ENCODE data around the gene NT5M. TPM values are rescaled to one million over a fixed set of nuclear protein-coding genes. Genes with fewer than 3 reads are reported as not detected.

The NT5M gene
- total RNA-seq, 1 experiment from 2014 or later: 10.8 TPM

- no peak for ATAC-seq
- ChIA-PET CTCF (no interaction called here), POLR2A (no interaction called here)
- Mint-ChIP-seq H3K4me1 (peaks cover 22% of the 10 kb centered on the region), H3K27ac (no peak overlapping the region), H3K36me3 (no peaks in the 10 kb centered on the region), H3K4me3 (no peak overlapping the region), H3K27me3 (ENCODE audit: low read depth) (peaks cover 2% of the 10 kb centered on the region; the same call in 1 of the 2 replicates), H3K9me3 (peaks cover 1% of the 10 kb centered on the region; the same call in 1 of the 2 replicates)
- DNase-seq (ENCODE audit: low spot score): no peak
- TF ChIP-seq ZBTB21 (CRISPR knock-in tag; IDR thresholded peaks at IDR 0.05; ENCODE audit: borderline replicate concordance) (no peak), RORB (CRISPR knock-in tag; IDR thresholded peaks at IDR 0.05) (no peak), TP53 (CRISPR knock-in tag; IDR thresholded peaks at IDR 0.05) (no peak), CREM (CRISPR knock-in tag; IDR thresholded peaks at IDR 0.05) (no peak)
Observed at GRCh38 chr17:17298108-17298507, 5.1 kb upstream of the NT5M start.

GRCh38 chr17:17300624-17301568 lies 2.3 kb upstream of the NT5M start:
- Mint-ChIP-seq H3K4me1 (peaks cover 36% of the 10 kb centered on the region), H3K27ac (peak overlapping the region; percentile 83), H3K36me3 (no peaks in the 10 kb centered on the region)
- TF ChIP-seq ZNF396 (CRISPR knock-in tag; IDR thresholded peaks at IDR 0.05; ENCODE audit: borderline replicate concordance): no peak
- TF ChIP-seq ETV6 (CRISPR knock-in tag; IDR thresholded peaks at IDR 0.05): peak; percentile 14; the same call in 1 of the 2 replicates
- no peak for TF ChIP-seq ZBTB43 (CRISPR knock-in tag; IDR thresholded peaks at IDR 0.05)
- TF ChIP-seq FOXP1 (CRISPR knock-in tag; IDR thresholded peaks at IDR 0.05; ENCODE audit: borderline replicate concordance): peak; percentile 68; the same call in 1 of the 2 replicates
- TF ChIP-seq E2F5 (CRISPR knock-in tag; IDR thresholded peaks at IDR 0.05): peak; percentile 65; the same call in 1 of the 2 replicates
- no peak for TF ChIP-seq ATF2 (CRISPR knock-in tag; IDR thresholded peaks at IDR 0.05; ENCODE audit: borderline replicate concordance, low read depth)
- peak; percentile 73; the same call in 1 of the 2 replicates for TF ChIP-seq MAX (CRISPR knock-in tag; IDR thresholded peaks at IDR 0.05)
- TF ChIP-seq ATF3 (CRISPR knock-in tag; conservative IDR thresholded peaks at IDR 0.05): no peak
- no peak for TF ChIP-seq JAZF1 (CRISPR knock-in tag; IDR thresholded peaks at IDR 0.05)
- TF ChIP-seq IRF2 (CRISPR knock-in tag; IDR thresholded peaks at IDR 0.05; ENCODE audit: borderline replicate concordance, low read depth): no peak
- TF ChIP-seq GABPB1 (CRISPR knock-in tag; IDR thresholded peaks at IDR 0.05): no peak
- peak; percentile 11; the same call in 1 of the 2 replicates for TF ChIP-seq ZNF232 (CRISPR knock-in tag; IDR thresholded peaks at IDR 0.05)
- peak; percentile 91 for TF ChIP-seq ZNF138 (CRISPR knock-in tag; conservative IDR thresholded peaks at IDR 0.05)
- TF ChIP-seq ESRRA (CRISPR knock-in tag; IDR thresholded peaks at IDR 0.05; ENCODE audit: borderline replicate concordance): 0 out of 2 replicates have a peak, but pooled peaks have one; percentile 30
- peak; percentile 63; the same call in 1 of the 2 replicates for TF ChIP-seq SP1 (CRISPR knock-in tag; conservative IDR thresholded peaks at IDR 0.05)
- TF ChIP-seq ZSCAN18 (CRISPR knock-in tag; IDR thresholded peaks at IDR 0.05): no peak
- no peak for TF ChIP-seq RORB (CRISPR knock-in tag; IDR thresholded peaks at IDR 0.05)
- TF ChIP-seq NR1H2 (CRISPR knock-in tag; IDR thresholded peaks at IDR 0.05): no peak
- TF ChIP-seq SOX15 (CRISPR knock-in tag; IDR thresholded peaks at IDR 0.05): no peak
- TF ChIP-seq KAT7 (CRISPR knock-in tag; IDR thresholded peaks at IDR 0.05; ENCODE audit: borderline replicate concordance): 0 out of 2 replicates have a peak, but pooled peaks have one; percentile 61
- TF ChIP-seq ZNF317 (CRISPR knock-in tag; IDR thresholded peaks at IDR 0.05; ENCODE audit: borderline replicate concordance, low read depth): no peak
- no peak; the same call in 1 of the 2 replicates for TF ChIP-seq FOXK1 (CRISPR knock-in tag; IDR thresholded peaks at IDR 0.05)
- TF ChIP-seq TEAD1 (CRISPR knock-in tag; IDR thresholded peaks at IDR 0.05): peak; percentile 84; the same call in 1 of the 2 replicates
- no peak; the same call in 1 of the 2 replicates for TF ChIP-seq NFYB (CRISPR knock-in tag; conservative IDR thresholded peaks at IDR 0.05; ENCODE audit: low read depth)

More at GRCh38 chr17:17300624-17301568, 2.3 kb upstream of the NT5M start:
- Mint-ChIP-seq H3K27me3 (ENCODE audit: low read depth) (peaks cover 15% of the 10 kb centered on the region), H3K9me3 (no peaks in the 10 kb centered on the region), H3K4me3 (peak overlapping the region; percentile 92)
- peak; percentile 94 for ATAC-seq
- ChIA-PET CTCF (interaction anchor here (0.6 to 2.2 kb wide), 8 partner anchors 11 to 313 kb away, joined by 3 to 8 read pairs (median 6); partner anchors contain the start of gene COPS3), POLR2A (interaction anchor here (0.6 to 1.4 kb wide), 3 partner anchors 21 to 434 kb away, joined by 3 to 8 read pairs (median 7); partner anchors contain the start of gene RASD1)
- peak; percentile 96 for DNase-seq (ENCODE audit: low spot score)
